ENCODE data around the gene GTSE1. TPM values are rescaled to one million over a fixed set of nuclear protein-coding genes. Genes with fewer than 3 reads are reported as not detected.
A peak's percentile ranks its signal among the peaks of the same experiment; 100 is the strongest.
"Not testable (repeated sequence)": the region's sequence is repeated elsewhere in the genome, so short reads cannot be mapped to it uniquely, and the experiment has no call there.

GTSE1 gene, protein sequence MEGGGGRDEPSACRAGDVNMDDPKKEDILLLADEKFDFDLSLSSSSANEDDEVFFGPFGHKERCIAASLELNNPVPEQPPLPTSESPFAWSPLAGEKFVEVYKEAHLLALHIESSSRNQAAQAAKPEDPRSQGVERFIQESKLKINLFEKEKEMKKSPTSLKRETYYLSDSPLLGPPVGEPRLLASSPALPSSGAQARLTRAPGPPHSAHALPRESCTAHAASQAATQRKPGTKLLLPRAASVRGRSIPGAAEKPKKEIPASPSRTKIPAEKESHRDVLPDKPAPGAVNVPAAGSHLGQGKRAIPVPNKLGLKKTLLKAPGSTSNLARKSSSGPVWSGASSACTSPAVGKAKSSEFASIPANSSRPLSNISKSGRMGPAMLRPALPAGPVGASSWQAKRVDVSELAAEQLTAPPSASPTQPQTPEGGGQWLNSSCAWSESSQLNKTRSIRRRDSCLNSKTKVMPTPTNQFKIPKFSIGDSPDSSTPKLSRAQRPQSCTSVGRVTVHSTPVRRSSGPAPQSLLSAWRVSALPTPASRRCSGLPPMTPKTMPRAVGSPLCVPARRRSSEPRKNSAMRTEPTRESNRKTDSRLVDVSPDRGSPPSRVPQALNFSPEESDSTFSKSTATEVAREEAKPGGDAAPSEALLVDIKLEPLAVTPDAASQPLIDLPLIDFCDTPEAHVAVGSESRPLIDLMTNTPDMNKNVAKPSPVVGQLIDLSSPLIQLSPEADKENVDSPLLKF
- polyA plus RNA-seq (ENCODE audit: insufficient read length in 10 of 10), result 10 to 100 TPM in 4 of 10 donors, 1 to 10 TPM in 6; 6.5 to 15.4 (median 9.0) TPM
- long read RNA-seq, donor 1, result 0 reads
- long read RNA-seq, donor 2, result 0 reads
- long read RNA-seq, donor 3, result 0 reads
- long read RNA-seq, donor 4, result 0 reads
- long read RNA-seq, donor 5, partial matches to known transcripts, result 0 of 2 reads
- long read RNA-seq, donor 5, other reads (novel, unspliced or antisense), result 0 of 2 reads
- long read RNA-seq, donor 6, result 0 reads
- long read RNA-seq, donor 7, result 0 reads
- long read RNA-seq, donor 8, result 0 reads
- long read RNA-seq, donor 9, result 0 reads

GRCh38 chr22:46296257-46297150 is at the start of gene GTSE1:
GTSE1 (plus strand) TSS chr22:46296870; CDS start chr22:46297401, 531 bp downstream.
- DNase-seq, result peak; percentile 98 to 99 (median 99)

DNA sequence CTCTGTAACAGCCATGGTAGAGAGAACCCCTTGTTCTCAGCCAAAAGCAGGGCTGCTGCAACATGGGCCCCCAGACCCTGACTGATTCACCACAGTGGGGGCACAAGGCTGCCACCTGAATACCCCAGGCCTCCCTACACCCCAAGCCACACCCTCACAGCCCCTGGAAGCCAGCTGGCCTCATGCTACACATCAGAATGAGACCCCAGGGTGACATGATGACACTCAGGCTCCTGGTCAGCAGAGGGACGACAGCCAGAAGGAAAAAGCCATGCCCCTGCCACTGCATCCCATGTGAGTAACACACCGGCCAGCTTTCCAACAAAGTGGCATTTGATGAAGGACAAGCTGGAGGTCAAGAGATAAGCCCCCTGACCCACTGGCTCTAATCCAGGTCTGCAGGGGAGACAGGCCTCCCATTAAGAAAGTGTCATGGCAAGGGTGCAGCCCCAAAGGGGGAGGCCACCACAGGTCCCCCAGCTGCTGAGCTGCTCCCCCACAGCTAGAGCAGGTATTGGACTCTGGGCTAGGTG is 49.2 kb upstream of the GTSE1 start:
- no peak for DNase-seq

DNA sequence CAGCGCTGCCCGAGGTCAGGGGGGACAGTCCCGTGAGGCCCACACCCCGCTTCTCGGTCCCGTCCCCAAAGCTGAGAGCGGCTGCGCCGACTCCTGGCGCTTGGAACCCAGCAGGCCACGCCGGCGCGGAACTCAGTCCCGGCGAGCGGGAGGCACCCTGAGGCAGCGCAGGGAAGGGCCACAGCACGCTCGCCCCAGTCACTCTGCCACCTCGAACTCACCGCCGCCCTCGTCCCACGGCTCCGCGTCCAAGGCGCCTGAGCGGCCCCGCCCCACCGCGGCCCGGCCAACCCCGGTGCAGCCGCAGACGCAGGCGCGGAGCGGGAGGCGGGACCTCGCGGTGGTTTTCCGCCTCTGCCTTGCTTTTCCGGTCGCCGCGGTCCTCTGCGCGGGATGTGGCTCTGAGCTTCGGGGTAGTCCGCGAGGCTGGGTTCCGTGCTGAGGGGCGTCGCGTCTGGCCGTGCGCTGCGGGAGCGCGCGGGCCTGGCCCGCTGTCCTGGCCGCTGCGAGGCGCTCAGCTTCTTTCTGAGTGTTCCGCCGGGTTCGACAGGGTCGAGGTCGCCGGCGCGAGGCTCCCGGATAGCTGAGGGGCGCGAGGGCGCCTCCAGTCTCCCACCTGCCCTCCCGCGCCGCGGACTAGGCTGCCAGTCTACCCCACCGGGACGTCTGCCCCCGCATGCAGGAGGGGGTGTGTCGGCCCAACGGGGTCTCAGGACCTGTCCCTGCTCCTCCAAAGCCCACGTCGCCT is 46.5 kb upstream of the GTSE1 start, which contains the start of gene CDPF1:
TSS of gene CDPF1 (minus strand) at position 259 of the 748 bp plus-strand sequence. CDS start 2,009 bp downstream, outside the sequence.
- DNase-seq, result peak; percentile 88 to 96 (median 93)

- DNase-seq, result no peak
Measured at GRCh38 chr22:46250783-46251125, 45.9 kb upstream of the GTSE1 start.

DNA sequence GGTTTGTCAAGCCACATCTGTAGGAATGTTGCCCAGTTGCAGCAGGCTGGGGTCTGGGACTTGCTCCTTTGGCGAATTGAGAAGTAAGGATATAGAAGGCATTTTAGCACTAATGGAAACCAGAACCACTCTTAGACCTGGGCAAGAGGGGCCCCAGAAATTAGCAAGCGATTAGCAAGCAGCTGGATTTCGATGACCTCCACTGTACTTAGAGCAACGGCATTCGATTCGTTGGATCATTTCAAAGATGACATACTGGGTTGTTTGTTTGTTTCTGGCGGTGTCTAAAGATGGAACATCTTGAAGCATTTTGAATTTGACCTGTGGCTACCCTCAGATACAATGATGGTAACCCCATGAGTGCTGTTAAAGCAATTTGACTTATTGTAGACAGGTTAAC is 45.4 kb upstream of the GTSE1 start:
- DNase-seq, result peak in 1 of 3 donors; percentile 34

DNA sequence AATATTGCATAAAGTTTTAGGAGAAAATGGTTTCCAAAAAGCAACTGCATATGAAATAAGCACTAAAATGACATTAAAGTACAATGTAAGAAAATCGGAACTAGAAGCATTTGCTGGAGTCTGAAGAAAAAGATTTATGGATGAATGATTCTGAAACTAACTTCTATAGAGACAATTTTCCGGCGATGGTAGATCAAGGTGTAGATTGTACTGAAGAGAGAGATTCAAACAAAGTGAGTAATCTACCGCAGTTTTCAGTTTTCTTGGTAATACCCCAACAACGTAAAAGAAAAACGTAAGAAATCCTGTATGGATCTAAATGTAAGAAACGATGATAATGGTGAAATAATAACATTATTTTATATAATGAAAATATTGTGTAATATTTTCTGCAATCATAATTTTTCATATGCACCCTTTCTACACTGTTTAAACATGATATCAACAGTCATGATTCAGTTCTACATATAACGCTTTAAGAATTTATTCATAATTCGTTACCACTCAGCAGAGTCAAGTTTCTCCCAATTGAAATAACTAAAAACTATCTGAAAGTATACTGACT is 44.8 kb upstream of the GTSE1 start:
- no peak for DNase-seq

DNA sequence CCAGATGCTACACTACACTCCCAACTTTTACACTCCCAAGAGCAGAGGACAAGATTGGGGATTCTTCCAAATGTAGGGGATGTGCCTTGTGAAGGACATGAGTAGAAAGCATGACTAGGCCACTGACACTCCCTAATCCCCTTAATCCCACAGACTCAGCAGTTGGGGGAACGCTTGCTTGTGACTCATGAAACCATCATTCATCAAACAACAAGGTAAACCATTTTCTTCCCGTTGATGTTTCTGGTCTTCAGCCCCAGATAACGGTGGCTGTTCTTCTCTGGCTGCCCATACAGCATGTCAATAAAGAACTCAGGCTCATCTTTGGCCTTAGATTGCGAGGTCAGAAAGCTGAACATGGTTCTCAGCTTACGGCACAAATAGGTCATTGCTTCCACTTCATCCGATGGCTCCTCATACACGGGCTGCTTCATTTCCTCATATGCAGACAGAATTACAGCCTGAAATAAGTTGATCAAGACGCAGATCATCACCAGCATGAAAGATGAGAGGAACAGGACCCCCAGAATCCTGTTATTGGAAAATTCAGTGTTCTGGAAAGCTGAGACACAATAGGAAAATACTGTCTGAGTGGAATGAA is 40.2 kb upstream of the GTSE1 start:
- DNase-seq, result no peak

DNA sequence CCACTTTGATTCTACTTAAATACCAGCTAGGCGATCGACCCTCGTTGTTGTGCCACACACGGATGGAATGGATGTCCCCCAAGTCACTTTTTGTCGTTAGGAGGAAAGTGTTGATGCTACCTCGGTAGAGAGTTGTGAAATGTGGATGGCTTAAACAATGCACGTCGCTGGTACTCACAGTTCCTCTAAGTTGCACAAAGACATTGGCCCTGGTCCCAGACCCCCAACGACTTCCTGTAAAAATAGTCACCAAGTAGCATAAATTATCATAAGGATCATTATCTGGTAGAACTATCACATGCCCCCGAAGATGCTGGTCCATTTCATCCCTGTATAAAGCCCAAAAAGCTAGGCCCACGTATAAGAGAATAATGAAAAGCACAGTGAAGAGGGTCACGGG is 37.3 kb upstream of the GTSE1 start:
- no peak for DNase-seq

GRCh38 chr22:46260038-46260437 is 36.6 kb upstream of the GTSE1 start:
- DNase-seq, result no peak

DNA sequence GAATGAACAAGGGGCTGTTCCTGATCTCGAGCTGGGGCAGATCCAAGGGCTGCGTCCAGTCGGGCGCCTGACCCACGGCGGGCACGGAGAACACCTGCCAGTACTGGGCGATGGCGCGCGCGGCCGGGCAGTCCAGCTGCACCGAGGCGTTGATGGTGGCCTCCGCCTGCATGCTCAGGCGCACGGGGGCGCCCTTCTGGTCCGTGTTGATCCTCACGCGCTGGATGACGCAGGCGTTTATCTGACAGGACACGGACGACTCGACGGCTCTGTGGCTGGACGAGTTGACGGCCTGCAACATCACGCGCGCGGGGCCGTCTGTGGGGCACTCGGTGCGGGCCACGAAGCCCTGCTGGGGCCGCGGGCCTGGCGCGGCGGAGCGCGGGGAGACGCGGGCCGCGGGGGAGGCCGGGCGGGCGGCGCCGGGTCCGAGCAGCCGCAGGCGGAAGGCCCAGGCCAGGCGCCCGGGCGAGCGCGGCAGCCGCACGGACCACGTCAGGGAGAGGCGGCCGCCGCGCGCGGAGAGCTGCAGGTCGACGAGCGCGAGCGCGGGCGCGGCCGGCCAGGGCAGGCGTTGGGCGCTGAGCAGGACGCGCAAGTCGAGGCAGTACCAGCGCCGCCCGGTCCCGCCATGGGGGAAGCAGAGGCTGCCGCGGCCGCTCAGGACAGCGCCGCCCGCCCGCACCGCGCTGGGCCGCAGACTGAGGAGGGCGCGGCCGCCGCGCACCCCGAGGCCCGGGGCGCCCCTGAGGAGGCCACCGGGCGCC is 34.0 kb upstream of the GTSE1 start:
- peak; percentile 27 to 65 (median 41) for DNase-seq

DNA sequence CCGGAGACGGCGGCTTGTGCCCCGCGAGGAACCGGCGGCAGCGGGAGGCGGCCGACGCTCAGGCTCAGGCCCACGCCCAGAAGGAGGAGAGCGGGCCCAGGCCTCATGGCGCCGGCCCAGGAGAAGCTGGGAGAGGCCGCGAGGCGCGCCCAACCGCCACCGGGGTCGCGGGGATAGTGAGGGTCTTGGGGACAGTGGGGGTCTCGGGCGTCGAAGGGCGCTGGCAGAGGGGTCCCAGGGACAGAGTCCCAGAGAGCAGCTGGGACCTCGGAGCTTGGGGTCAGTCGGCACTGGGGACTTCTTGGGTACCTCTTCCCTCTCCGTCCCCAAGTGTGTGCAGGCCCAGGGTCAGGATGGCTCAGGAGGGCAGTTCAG is 33.5 kb upstream of the GTSE1 start, which contains the start of gene PKDREJ:
TSS of gene PKDREJ (minus strand) at position 128 of the 375 bp plus-strand sequence. CDS start at position 107, 21 bp downstream.
- DNase-seq, result no peak

- not testable (repeated sequence) for DNase-seq
Measured at GRCh38 chr22:46264520-46264919, 32.1 kb upstream of the GTSE1 start.

DNA sequence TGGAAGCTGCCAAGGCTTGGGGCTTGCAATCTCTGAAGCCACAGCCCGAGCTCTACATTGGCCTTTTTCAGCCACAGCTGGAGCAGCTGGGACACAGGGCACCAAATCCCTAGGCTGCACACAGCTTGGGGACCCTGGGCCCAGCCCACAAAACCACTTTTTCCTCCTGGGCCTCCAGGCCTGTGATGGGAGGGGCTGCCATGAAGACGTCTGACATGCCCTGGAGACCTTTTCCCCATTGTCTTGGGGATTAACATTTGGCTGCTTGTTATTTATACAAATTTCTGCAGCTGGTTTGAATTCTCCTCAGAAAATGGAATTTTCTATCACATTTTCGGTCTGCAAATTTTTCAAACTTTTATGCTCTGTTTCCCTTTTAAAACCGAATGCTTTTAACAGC is 31.0 kb upstream of the GTSE1 start:
- not testable (repeated sequence) for DNase-seq

GRCh38 chr22:46267431-46268279 is 29.0 kb upstream of the GTSE1 start, which contains the start of gene TTC38:
TTC38 (plus strand) TSS chr22:46268008; CDS start chr22:46268040, 32 bp downstream.
- peak; percentile 84 to 95 (median 89) for DNase-seq

DNA sequence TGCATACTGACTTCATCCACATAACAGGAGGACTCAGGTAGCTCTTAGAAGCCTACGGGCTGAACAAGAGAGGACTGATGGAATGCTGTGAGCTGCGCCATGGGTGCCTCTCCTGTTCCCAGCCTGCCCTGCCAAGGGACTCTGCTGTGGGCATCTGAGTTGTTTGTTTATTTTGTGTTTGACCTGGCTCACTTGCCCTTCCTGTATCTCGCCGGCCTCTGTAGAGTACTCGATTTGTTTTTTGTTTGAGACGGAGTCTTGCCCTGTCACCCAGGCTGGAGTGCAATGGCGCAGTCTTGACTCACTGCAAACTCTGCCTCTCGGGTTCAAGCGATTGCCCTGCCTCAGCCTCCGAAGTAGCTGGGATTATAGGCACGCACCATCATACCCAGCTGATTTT is 27.1 kb upstream of the GTSE1 start:
- DNase-seq, result no peak

DNA sequence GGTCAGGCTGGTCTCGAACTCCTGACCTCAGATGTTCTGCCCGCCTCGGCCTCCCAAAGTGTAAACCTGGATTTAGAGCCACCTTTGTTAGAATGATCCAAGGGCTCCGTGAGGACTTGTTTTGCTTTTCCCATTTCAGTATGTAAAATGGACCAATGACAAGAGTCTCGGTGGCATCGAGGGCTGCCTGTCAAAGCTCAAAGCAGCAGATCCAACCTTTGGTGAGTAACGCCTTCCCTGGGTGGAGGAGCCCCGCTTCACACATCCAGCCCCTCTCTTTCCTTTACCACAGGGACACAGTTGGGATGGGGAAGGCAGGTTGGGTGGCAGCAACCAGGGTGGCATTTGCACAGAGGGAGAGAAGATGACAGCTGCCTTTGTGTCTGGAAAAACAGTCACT is 24.5 kb upstream of the GTSE1 start:
- no peak for DNase-seq

DNA sequence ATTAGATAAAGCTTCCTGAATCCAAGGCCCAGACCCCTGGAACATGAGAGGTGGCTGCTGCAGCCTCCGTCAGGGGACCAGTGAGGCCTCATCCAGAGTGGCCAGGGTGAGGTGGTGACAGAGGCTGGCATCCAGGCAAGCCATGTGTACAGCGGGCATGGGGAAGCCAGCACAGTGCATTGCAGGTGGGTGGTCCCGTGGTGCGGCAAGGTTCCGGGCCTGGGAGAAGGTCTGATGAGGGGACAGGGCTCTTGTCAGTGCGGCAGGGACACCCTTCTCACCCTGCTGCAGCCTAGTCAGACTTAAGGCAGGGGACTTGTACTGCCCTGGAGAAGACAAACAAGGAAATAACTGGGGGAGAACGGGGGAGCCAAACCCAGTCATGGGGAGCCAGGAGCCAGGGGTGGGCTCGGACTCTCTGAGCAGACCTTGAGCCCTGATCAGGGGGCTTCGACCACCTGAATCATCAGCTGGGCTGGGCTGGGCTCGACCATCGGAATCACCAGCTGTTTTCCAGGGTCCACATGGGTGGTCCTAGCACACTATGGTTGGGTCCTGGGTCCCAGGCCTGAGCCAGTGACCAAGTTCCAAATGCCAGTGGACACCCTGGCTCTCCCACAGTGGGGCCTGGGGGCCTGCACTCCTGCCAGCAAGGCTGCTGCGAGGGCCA is 23.8 kb upstream of the GTSE1 start:
- no peak for DNase-seq
